GM23338 (cell line): ENCODE results near the gene OTOP2.

Experiments
- CREB1 ChIP-seq: fragments of 250-450 bp; sonication (Bioruptor Pico); IDR thresholded peaks from 2 replicates; pipeline ENCODE4 v1.5.0; 2020; ENCODE audit warnings: low read depth, mild to moderate bottlenecking, moderate library complexity
- EZH2 ChIP-seq: fragments of 200-600 bp; sonication (generic); IDR thresholded peaks from one replicate; pipeline ENCODE4 v1.8.0; 2017; ENCODE audit warnings: antibody characterized with exemption, mild to moderate bottlenecking, low read depth; ENCODE audit not compliant: unreplicated experiment
- EZH2phosphoT487 ChIP-seq: fragments of 200-600 bp; sonication (generic); IDR thresholded peaks from one replicate; pipeline ENCODE4 v1.8.1; 2018; ENCODE audit warnings: antibody characterized with exemption; ENCODE audit not compliant: unreplicated experiment
- JUNB ChIP-seq: IDR thresholded peaks from one replicate; pipeline ENCODE4 v1.6.1; 2016; ENCODE audit warnings: antibody characterized with exemption; ENCODE audit not compliant: unreplicated experiment
- NANOG ChIP-seq: IDR thresholded peaks from 2 replicates; pipeline ENCODE4 v1.6.1; 2016; ENCODE audit warnings: antibody characterized with exemption, borderline replicate concordance
- POLR2AphosphoS5 ChIP-seq: IDR thresholded peaks from 2 replicates; pipeline ENCODE4 v1.6.1; 2016; ENCODE audit warnings: antibody characterized with exemption, low read depth
- STAT1 ChIP-seq: IDR thresholded peaks from one replicate; pipeline ENCODE4 v1.6.1; 2016; ENCODE audit warnings: antibody characterized with exemption; ENCODE audit not compliant: unreplicated experiment
- ZNF114 ChIP-seq: fragments of 250-450 bp; sonication (Bioruptor Pico); IDR thresholded peaks from 2 replicates; pipeline ENCODE4 v1.5.0; 2020; ENCODE audit warnings: mild to moderate bottlenecking, moderate library complexity
- ZNF331 ChIP-seq: fragments of 250-450 bp; sonication (Bioruptor Pico); IDR thresholded peaks from 2 replicates; pipeline ENCODE4 v1.5.0; 2020; ENCODE audit warnings: low read depth, mild to moderate bottlenecking, moderate library complexity
- TF ChIP-seq, protein P1 (sequence below), 2 experiments: fragments of 200-600 bp in 1 of 2; sonication (generic) in 1 of 2; conservative IDR thresholded peaks; 2 replicates each; pipeline versions ENCODE4 v1.5.1 to v1.6.1; 2016 to 2017; ENCODE audit warnings: antibody characterized with exemption in 2 of 2, low read depth in 2 of 2, mild to moderate bottlenecking in 2 of 2, moderate library complexity in 1 of 2
- TF ChIP-seq, protein P2 (sequence below): IDR thresholded peaks from 2 replicates; pipeline ENCODE4 v1.6.1; 2016; ENCODE audit warnings: antibody characterized with exemption
- TF ChIP-seq, protein P3 (sequence below): IDR thresholded peaks from one replicate; pipeline ENCODE4 v1.6.1; 2018; ENCODE audit warnings: antibody characterized with exemption; ENCODE audit not compliant: unreplicated experiment
- TF ChIP-seq, protein P4 (sequence below): fragments of 250-450 bp; sonication (Bioruptor Pico); IDR thresholded peaks from 2 replicates; pipeline ENCODE4 v1.5.0; 2020; ENCODE audit warnings: mild to moderate bottlenecking, moderate library complexity

DNA sequence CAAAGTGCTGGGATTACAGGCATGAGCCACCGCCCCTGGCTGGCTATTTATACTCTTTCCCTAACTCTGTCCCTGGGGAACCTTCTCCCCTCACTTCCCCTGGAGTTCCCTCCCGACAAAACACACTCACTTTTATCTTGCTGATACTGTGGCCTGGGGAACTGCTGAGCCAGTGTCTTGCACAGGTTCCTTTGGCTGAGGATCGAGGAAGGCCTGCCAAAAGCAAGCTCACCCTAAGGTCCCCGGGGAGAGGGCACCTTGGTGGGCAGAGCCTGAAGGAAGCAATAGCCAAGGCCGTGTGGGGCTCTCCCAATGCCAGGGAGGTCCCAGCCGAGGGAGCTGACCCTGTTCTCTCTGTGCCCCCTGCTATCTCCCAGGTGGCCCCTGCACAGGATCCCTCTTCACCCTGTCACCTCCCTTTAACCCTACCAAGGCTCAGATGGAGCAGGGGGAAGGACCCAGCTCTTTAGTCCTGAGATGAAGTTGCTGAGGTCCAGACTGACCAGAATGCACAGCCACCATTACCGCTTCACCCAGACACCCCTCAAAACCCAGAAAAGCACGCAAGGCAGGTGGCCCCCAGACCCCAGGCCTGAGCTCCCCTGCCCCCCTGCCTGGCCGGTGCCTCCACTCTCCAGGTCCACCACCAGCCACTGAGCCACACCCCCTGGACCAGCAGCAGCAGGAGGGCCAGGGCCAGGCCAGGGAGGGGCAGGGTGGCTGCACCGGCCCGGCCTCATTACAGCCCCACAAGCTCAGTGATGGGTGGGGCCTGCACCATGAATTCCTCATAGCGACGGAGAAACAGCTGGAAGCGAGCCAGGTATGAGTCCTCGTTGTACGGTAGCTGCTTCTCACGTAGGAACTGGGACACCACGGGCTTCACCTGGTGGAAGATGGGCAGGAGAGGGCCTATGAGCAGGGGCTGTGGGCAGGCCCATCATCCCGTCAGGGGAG is 46.2 kb upstream of the OTOP2 start:
- TF ChIP-seq, protein P1, sequence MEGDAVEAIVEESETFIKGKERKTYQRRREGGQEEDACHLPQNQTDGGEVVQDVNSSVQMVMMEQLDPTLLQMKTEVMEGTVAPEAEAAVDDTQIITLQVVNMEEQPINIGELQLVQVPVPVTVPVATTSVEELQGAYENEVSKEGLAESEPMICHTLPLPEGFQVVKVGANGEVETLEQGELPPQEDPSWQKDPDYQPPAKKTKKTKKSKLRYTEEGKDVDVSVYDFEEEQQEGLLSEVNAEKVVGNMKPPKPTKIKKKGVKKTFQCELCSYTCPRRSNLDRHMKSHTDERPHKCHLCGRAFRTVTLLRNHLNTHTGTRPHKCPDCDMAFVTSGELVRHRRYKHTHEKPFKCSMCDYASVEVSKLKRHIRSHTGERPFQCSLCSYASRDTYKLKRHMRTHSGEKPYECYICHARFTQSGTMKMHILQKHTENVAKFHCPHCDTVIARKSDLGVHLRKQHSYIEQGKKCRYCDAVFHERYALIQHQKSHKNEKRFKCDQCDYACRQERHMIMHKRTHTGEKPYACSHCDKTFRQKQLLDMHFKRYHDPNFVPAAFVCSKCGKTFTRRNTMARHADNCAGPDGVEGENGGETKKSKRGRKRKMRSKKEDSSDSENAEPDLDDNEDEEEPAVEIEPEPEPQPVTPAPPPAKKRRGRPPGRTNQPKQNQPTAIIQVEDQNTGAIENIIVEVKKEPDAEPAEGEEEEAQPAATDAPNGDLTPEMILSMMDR (conservative IDR thresholded peaks at IDR 0.05; ENCODE audit: low read depth in 2 of 2): no peak
- no peak for TF ChIP-seq EZH2
- TF ChIP-seq POLR2AphosphoS5: no peak
- TF ChIP-seq, protein P2, sequence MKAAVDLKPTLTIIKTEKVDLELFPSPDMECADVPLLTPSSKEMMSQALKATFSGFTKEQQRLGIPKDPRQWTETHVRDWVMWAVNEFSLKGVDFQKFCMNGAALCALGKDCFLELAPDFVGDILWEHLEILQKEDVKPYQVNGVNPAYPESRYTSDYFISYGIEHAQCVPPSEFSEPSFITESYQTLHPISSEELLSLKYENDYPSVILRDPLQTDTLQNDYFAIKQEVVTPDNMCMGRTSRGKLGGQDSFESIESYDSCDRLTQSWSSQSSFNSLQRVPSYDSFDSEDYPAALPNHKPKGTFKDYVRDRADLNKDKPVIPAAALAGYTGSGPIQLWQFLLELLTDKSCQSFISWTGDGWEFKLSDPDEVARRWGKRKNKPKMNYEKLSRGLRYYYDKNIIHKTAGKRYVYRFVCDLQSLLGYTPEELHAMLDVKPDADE: no peak
- no peak for TF ChIP-seq ZNF114 (CRISPR knock-in tag)
- TF ChIP-seq, protein P3, sequence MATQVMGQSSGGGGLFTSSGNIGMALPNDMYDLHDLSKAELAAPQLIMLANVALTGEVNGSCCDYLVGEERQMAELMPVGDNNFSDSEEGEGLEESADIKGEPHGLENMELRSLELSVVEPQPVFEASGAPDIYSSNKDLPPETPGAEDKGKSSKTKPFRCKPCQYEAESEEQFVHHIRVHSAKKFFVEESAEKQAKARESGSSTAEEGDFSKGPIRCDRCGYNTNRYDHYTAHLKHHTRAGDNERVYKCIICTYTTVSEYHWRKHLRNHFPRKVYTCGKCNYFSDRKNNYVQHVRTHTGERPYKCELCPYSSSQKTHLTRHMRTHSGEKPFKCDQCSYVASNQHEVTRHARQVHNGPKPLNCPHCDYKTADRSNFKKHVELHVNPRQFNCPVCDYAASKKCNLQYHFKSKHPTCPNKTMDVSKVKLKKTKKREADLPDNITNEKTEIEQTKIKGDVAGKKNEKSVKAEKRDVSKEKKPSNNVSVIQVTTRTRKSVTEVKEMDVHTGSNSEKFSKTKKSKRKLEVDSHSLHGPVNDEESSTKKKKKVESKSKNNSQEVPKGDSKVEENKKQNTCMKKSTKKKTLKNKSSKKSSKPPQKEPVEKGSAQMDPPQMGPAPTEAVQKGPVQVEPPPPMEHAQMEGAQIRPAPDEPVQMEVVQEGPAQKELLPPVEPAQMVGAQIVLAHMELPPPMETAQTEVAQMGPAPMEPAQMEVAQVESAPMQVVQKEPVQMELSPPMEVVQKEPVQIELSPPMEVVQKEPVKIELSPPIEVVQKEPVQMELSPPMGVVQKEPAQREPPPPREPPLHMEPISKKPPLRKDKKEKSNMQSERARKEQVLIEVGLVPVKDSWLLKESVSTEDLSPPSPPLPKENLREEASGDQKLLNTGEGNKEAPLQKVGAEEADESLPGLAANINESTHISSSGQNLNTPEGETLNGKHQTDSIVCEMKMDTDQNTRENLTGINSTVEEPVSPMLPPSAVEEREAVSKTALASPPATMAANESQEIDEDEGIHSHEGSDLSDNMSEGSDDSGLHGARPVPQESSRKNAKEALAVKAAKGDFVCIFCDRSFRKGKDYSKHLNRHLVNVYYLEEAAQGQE: no peak
- no peak for TF ChIP-seq ZNF331
- TF ChIP-seq EZH2phosphoT487: no peak
- TF ChIP-seq JUNB: no peak
- no peak for TF ChIP-seq CREB1 (CRISPR knock-in tag)
- TF ChIP-seq NANOG: no peak
- TF ChIP-seq STAT1: no peak
- TF ChIP-seq, protein P4, sequence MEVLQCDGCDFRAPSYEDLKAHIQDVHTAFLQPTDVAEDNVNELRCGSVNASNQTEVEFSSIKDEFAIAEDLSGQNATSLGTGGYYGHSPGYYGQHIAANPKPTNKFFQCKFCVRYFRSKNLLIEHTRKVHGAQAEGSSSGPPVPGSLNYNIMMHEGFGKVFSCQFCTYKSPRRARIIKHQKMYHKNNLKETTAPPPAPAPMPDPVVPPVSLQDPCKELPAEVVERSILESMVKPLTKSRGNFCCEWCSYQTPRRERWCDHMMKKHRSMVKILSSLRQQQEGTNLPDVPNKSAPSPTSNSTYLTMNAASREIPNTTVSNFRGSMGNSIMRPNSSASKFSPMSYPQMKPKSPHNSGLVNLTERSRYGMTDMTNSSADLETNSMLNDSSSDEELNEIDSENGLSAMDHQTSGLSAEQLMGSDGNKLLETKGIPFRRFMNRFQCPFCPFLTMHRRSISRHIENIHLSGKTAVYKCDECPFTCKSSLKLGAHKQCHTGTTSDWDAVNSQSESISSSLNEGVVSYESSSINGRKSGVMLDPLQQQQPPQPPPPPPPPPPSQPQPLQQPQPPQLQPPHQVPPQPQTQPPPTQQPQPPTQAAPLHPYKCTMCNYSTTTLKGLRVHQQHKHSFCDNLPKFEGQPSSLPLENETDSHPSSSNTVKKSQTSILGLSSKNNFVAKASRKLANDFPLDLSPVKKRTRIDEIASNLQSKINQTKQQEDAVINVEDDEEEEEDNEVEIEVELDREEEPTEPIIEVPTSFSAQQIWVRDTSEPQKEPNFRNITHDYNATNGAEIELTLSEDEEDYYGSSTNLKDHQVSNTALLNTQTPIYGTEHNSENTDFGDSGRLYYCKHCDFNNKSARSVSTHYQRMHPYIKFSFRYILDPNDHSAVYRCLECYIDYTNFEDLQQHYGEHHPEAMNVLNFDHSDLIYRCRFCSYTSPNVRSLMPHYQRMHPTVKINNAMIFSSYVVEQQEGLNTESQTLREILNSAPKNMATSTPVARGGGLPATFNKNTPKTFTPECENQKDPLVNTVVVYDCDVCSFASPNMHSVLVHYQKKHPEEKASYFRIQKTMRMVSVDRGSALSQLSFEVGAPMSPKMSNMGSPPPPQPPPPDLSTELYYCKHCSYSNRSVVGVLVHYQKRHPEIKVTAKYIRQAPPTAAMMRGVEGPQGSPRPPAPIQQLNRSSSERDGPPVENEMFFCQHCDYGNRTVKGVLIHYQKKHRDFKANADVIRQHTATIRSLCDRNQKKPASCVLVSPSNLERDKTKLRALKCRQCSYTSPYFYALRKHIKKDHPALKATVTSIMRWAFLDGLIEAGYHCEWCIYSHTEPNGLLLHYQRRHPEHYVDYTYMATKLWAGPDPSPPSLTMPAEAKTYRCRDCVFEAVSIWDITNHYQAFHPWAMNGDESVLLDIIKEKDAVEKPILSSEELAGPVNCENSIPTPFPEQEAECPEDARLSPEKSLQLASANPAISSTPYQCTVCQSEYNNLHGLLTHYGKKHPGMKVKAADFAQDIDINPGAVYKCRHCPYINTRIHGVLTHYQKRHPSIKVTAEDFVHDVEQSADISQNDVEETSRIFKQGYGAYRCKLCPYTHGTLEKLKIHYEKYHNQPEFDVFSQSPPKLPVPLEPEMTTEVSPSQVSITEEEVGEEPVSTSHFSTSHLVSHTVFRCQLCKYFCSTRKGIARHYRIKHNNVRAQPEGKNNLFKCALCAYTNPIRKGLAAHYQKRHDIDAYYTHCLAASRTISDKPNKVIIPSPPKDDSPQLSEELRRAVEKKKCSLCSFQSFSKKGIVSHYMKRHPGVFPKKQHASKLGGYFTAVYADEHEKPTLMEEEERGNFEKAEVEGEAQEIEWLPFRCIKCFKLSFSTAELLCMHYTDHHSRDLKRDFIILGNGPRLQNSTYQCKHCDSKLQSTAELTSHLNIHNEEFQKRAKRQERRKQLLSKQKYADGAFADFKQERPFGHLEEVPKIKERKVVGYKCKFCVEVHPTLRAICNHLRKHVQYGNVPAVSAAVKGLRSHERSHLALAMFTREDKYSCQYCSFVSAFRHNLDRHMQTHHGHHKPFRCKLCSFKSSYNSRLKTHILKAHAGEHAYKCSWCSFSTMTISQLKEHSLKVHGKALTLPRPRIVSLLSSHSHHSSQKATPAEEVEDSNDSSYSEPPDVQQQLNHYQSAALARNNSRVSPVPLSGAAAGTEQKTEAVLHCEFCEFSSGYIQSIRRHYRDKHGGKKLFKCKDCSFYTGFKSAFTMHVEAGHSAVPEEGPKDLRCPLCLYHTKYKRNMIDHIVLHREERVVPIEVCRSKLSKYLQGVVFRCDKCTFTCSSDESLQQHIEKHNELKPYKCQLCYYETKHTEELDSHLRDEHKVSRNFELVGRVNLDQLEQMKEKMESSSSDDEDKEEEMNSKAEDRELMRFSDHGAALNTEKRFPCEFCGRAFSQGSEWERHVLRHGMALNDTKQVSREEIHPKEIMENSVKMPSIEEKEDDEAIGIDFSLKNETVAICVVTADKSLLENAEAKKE (CRISPR knock-in tag): no peak
